Upper lobe of left lung (tissue), 6 donors: ENCODE measurements around the gene SSR3. TPM values are rescaled to one million over a fixed set of nuclear protein-coding genes. Genes with fewer than 3 reads are reported as not detected.

Experiments used
- ATAC-seq, 2 donors: fragments of 200-7000 bp; cut with Tn5 transposase; one replicate each; pipeline ENCODE4 v1.9.1; 2022; ENCODE audit warnings: mild to moderate bottlenecking in 2 of 2, moderate library complexity in 2 of 2; ENCODE audit not compliant: low FRiP score in 2 of 2
- DNase-seq, 2 donors: peaks; one replicate each; pipeline ENCODE4 v3.0.0-alpha.2; 2019 to 2020
- H3K27ac ChIP-seq, 4 donors: fragments of 200-600 bp; sonication (generic); one replicate each; pipeline ENCODE4 v1.5.1; 2016 to 2019
- H3K27me3 ChIP-seq, 4 donors: fragments of 200-600 bp; sonication (generic); one replicate each; pipeline ENCODE4 v1.5.1; 2017 to 2019
- H3K36me3 ChIP-seq, 4 donors: fragments of 200-600 bp; sonication (generic); one replicate each; pipeline ENCODE4 v1.5.1; 2016 to 2019
- H3K4me1 ChIP-seq, 4 donors: fragments of 200-600 bp; sonication (generic); one replicate each; pipeline ENCODE4 v1.5.1; 2018 to 2019
- H3K4me3 ChIP-seq, 4 donors: fragments of 200-600 bp; sonication (generic); one replicate each; pipeline ENCODE4 v1.5.1; 2017 to 2019; ENCODE audit warnings: mild to moderate bottlenecking in 2 of 4, moderate library complexity in 1 of 4
- H3K9me3 ChIP-seq, 4 donors: fragments of 200-600 bp; sonication (generic); one replicate each; pipeline ENCODE4 v1.5.1; 2018 to 2019
- CTCF ChIP-seq, 6 experiments: fragments of 450-650 bp in 4 of 6; fragments of 200-600 bp in 2 of 6; sonication (generic) in 2 of 6; IDR thresholded peaks; one replicate each; pipeline ENCODE4 v1.5.1; 2016 to 2019; ENCODE audit warnings: antibody characterized with exemption in 6 of 6
- EP300 ChIP-seq, 4 donors: sonication (generic); formaldehyde crosslinking; IDR thresholded peaks; one replicate each; pipeline ENCODE4 v1.5.1; 2017; ENCODE audit warnings: antibody characterized with exemption in 4 of 4, control low read depth in 2 of 4
- POLR2A ChIP-seq, 4 donors: fragments of 450-650 bp; IDR thresholded peaks; one replicate each; pipeline ENCODE4 v1.5.1; 2016 to 2017; ENCODE audit warnings: antibody characterized with exemption in 4 of 4, mild to moderate bottlenecking in 2 of 4
- POLR2AphosphoS5 ChIP-seq, 2 donors: sonication (generic); formaldehyde crosslinking; IDR thresholded peaks; one replicate each; pipeline ENCODE4 v1.5.1; 2017; ENCODE audit warnings: antibody characterized with exemption in 2 of 2
- WGBS, 2 donors: methylation state at CpG; one replicate each; pipeline ENCODE4 v1.1.5; 2017 to 2018; 5-methylcytosine and 5-hydroxymethylcytosine counted together
- total RNA-seq, 6 donors: library from RNA; depleted of rRNA in 4 of 6; stranded (reverse); fragments of >200 nt in 4 of 6; gene quantifications; one replicate each; pipeline versions ENCODE4 v1.1.0 to v1.2.1, GENCODE V29; 2016 to 2021
- donor health status: DM: no; HTN: no; CAD: no; lungs with moderate emphysema.
- donor health status: DM: no; HTN: yes; CAD: no; lungs with severe emphysema.

Gene SSR3
- total RNA-seq, 6 donors from 2014 or later: 25.1 to 178 (median 132) TPM

- Histone ChIP-seq H3K36me3 (peaks cover 0 to 9% (median 2%) of the 10 kb centered on the region in 4 donors), H3K9me3 (no peaks in the 10 kb centered on the region), H3K4me1 (peaks cover 0 to 14% (median 9%) of the 10 kb centered on the region in 4 donors), H3K27me3 (no peaks in the 10 kb centered on the region), H3K4me3 (no peak overlapping the region), H3K27ac (no peak overlapping the region)
- DNase-seq: no peak
- TF ChIP-seq POLR2AphosphoS5 (IDR thresholded peaks at IDR 0.05) (no peak), EP300 (IDR thresholded peaks at IDR 0.05) (no peak)
- 85% methylated on average over 4 of the region's 4 CpGs for WGBS, 2 donors
- ATAC-seq: no peak
Measured at GRCh38 chr3:156533205-156533604, 21.7 kb downstream of the SSR3 start.

GRCh38 chr3:156532730-156533129 lies 22.2 kb downstream of the SSR3 start:
- Histone ChIP-seq H3K9me3 (no peaks in the 10 kb centered on the region), H3K36me3 (peaks cover 0 to 5% (median 0%) of the 10 kb centered on the region in 4 donors), H3K27me3 (no peaks in the 10 kb centered on the region), H3K4me1 (peaks cover 0 to 14% (median 9%) of the 10 kb centered on the region in 4 donors), H3K4me3 (no peak overlapping the region), H3K27ac (no peak overlapping the region)
- ATAC-seq: no peak
- no peak for DNase-seq
- WGBS, 2 donors: 57 to 66% methylated on average over 3 of the region's 3 CpGs
- TF ChIP-seq POLR2A (IDR thresholded peaks at IDR 0.05): no peak
- no peak for TF ChIP-seq POLR2AphosphoS5 (IDR thresholded peaks at IDR 0.05)
- TF ChIP-seq CTCF (IDR thresholded peaks at IDR 0.05): no peak
- TF ChIP-seq EP300 (IDR thresholded peaks at IDR 0.05): no peak

GRCh38 chr3:156530980-156531379 lies 23.9 kb downstream of the SSR3 start:
- WGBS, 2 donors: 82 to 93% methylated on average over 5 of the region's 5 CpGs
- Histone ChIP-seq H3K27me3 (no peaks in the 10 kb centered on the region), H3K27ac (no peak overlapping the region), H3K4me3 (no peak overlapping the region), H3K4me1 (peaks cover 0 to 14% (median 9%) of the 10 kb centered on the region in 4 donors), H3K36me3 (no peaks in the 10 kb centered on the region), H3K9me3 (no peaks in the 10 kb centered on the region)
- TF ChIP-seq POLR2A (IDR thresholded peaks at IDR 0.05) (no peak), EP300 (IDR thresholded peaks at IDR 0.05) (no peak), POLR2AphosphoS5 (IDR thresholded peaks at IDR 0.05) (no peak), CTCF (IDR thresholded peaks at IDR 0.05) (no peak)
- no peak for DNase-seq
- no peak for ATAC-seq

GRCh38 chr3:156527060-156527459 lies 27.9 kb downstream of the SSR3 start:
- Histone ChIP-seq H3K27ac (no peak overlapping the region), H3K9me3 (no peaks in the 10 kb centered on the region), H3K36me3 (no peaks in the 10 kb centered on the region), H3K27me3 (no peaks in the 10 kb centered on the region), H3K4me1 (no peaks in the 10 kb centered on the region), H3K4me3 (no peak overlapping the region)
- TF ChIP-seq POLR2A (IDR thresholded peaks at IDR 0.05) (no peak), EP300 (IDR thresholded peaks at IDR 0.05) (no peak), CTCF (IDR thresholded peaks at IDR 0.05) (no peak), POLR2AphosphoS5 (IDR thresholded peaks at IDR 0.05) (no peak)
- no peak for ATAC-seq
- DNase-seq: no peak
- 42 to 97% methylated on average over 1 of the region's 1 CpG for WGBS, 2 donors

GRCh38 chr3:156525808-156526207 lies 29.1 kb downstream of the SSR3 start:
- Histone ChIP-seq H3K4me3 (no peak overlapping the region), H3K4me1 (no peaks in the 10 kb centered on the region), H3K36me3 (no peaks in the 10 kb centered on the region), H3K27me3 (no peaks in the 10 kb centered on the region), H3K9me3 (no peaks in the 10 kb centered on the region), H3K27ac (no peak overlapping the region)
- ATAC-seq (no peak), DNase-seq (no peak)
- WGBS, 2 donors: 97 to 100% methylated on average over 1 of the region's 1 CpG
- TF ChIP-seq POLR2AphosphoS5 (IDR thresholded peaks at IDR 0.05) (no peak), CTCF (IDR thresholded peaks at IDR 0.05) (no peak), POLR2A (IDR thresholded peaks at IDR 0.05) (no peak), EP300 (IDR thresholded peaks at IDR 0.05) (no peak)
